OCI-LY7 (cell line): ENCODE results near the gene SLC2A13. TPM values are rescaled to one million over a fixed set of nuclear protein-coding genes. Genes with fewer than 3 reads are reported as not detected.

ENCODE experiments used
- BruUV-seq: library from RNA; stranded (reverse); fragments of 400-500 nt; replicated peaks from 2 replicates; lab custom pipeline; 2021; lab: Mats Ljungman, UMichigan
- CTCF ChIA-PET: fragments of 300-600 bp; sonication (Branson Sonifier 250); formaldehyde crosslinking; loops from one replicate; lab custom pipeline; 2022; ENCODE audit warnings: antibody characterized with exemption; ENCODE audit not compliant: unreplicated experiment; lab: Charles Lee
- POLR2A ChIA-PET: fragments of 300-600 bp; sonication (Branson Sonifier 250); formaldehyde crosslinking; loops from one replicate; lab custom pipeline; 2022; ENCODE audit warnings: antibody characterized with exemption; lab: Charles Lee
- DNase-seq: peaks from one replicate; pipeline ENCODE4 v3.0.0-alpha.2; 2015; ENCODE audit warnings: low spot score
- H2AFZ ChIP-seq: fragments of 200-600 bp; sonication (generic), shearing (Covaris generic); 2 replicates; pipeline ENCODE4 v1.6.1; 2014; ENCODE audit warnings: mild to moderate bottlenecking, antibody characterized with exemption, low read length, moderate library complexity
- H3K27ac ChIP-seq: fragments of 200-600 bp; sonication (generic); 2 replicates; pipeline ENCODE4 v1.5.1; 2014; ENCODE audit warnings: mixed run types, low read depth, mild to moderate bottlenecking, moderate library complexity, low read length, inconsistent platforms; ENCODE audit not compliant: poor library complexity, severe bottlenecking
- H3K36me3 ChIP-seq: fragments of 200-600 bp; sonication (generic); 2 replicates; pipeline ENCODE4 v1.6.1; 2014; ENCODE audit warnings: mild to moderate bottlenecking, antibody characterized with exemption, low read length, moderate library complexity, mixed read lengths; ENCODE audit not compliant: insufficient read depth
- H3K4me1 ChIP-seq: fragments of 200-600 bp; sonication (generic); 2 replicates; pipeline ENCODE4 v1.5.1; 2014; ENCODE audit warnings: mild to moderate bottlenecking, low read length; ENCODE audit not compliant: insufficient read depth, poor library complexity, severe bottlenecking
- H3K4me2 ChIP-seq: fragments of 200-600 bp; sonication (generic); 2 replicates; pipeline ENCODE4 v1.6.1; 2014; ENCODE audit warnings: mild to moderate bottlenecking, low read length
- H3K4me3 ChIP-seq: fragments of 200-600 bp; sonication (generic); 2 replicates; pipeline ENCODE4 v1.5.1; 2014; ENCODE audit warnings: mild to moderate bottlenecking, low read depth, low read length; ENCODE audit not compliant: poor library complexity, severe bottlenecking
- H3K79me2 ChIP-seq: fragments of 200-600 bp; sonication (generic); 2 replicates; pipeline ENCODE4 v1.6.1; 2016; ENCODE audit warnings: low read depth, mild to moderate bottlenecking, low read length, moderate library complexity, mixed read lengths; ENCODE audit not compliant: insufficient read depth
- H3K9me2 ChIP-seq: fragments of 200-600 bp; sonication (generic); 2 replicates; pipeline ENCODE4 v1.6.1; 2016; ENCODE audit warnings: mild to moderate bottlenecking, low read length, mixed read lengths; ENCODE audit not compliant: insufficient read depth
- H3K9me3 ChIP-seq: fragments of 200-600 bp; sonication (generic); 2 replicates; pipeline ENCODE4 v1.6.1; 2014; ENCODE audit warnings: mild to moderate bottlenecking, mixed run types, low read length, mixed read lengths
- H4K20me1 ChIP-seq: fragments of 200-600 bp; sonication (generic); 2 replicates; pipeline ENCODE4 v1.6.1; 2014; ENCODE audit warnings: mild to moderate bottlenecking, antibody characterized with exemption, low read length, moderate library complexity, mixed read lengths; ENCODE audit not compliant: insufficient read depth
- EZH2phosphoT487 ChIP-seq: fragments of 200-600 bp; sonication (generic); IDR thresholded peaks from 2 replicates; pipeline ENCODE4 v1.6.1; 2018; ENCODE audit warnings: low read depth, borderline replicate concordance, mild to moderate bottlenecking, mixed run types, antibody characterized with exemption, low read length, moderate library complexity, mixed read lengths
- intact Hi-C: fragments of 100-400 bp; cut with micrococcal nuclease; formaldehyde crosslinking; loops from one replicate; pipeline ENCODE4 v1.10.0; 2022; ENCODE audit not compliant: unreplicated experiment
- total RNA-seq, 2 experiments: library from RNA; depleted of rRNA in 1 of 2; stranded (reverse); fragments of >200 nt in 1 of 2; shearing (Covaris generic) in 1 of 2; gene quantifications; 2 replicates each; pipeline ENCODE4 v1.2.3, GENCODE V29; 2014 to 2022
- TF ChIP-seq, protein P1 (sequence below): fragments of 200-600 bp; sonication (generic); conservative IDR thresholded peaks from 2 replicates; pipeline ENCODE4 v1.5.1; 2014; ENCODE audit warnings: mild to moderate bottlenecking, antibody characterized with exemption, low read length, moderate library complexity, mixed read lengths

SLC2A13 gene
- total RNA-seq, 2 experiments from 2014 or later, result 12.4 to 16.5 TPM

DNA sequence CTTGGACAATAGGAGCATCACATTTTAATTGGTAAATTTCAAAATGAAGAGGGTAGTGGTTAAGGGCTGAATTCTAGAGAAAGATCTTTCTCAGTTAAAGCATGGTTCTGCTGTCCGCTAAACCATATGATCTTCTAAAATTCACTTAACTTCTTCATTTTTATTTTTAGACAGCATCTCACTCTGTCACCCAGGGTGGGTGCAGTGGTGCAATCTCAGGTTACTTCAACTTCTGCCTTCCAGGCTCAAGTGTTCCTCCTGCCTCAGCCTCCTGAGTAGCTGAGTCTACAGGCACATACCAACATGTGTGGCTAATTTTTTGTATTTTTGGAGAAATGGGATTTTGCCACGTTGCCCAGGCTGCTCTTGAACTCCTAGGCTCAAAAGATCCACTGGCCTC is 259.6 kb downstream of the SLC2A13 start:
- Histone ChIP-seq H3K27ac (no peak overlapping the region), H3K4me3 (no peak overlapping the region), H3K9me2 (no peaks in the 10 kb centered on the region), H3K9me3 (no peaks in the 10 kb centered on the region), H3K79me2 (no peaks in the 10 kb centered on the region), H2AFZ (no peak overlapping the region), H3K4me1 (no peaks in the 10 kb centered on the region), H4K20me1 (no peaks in the 10 kb centered on the region), H3K36me3 (no peaks in the 10 kb centered on the region), H3K4me2 (no peak overlapping the region)
- intact Hi-C loops, result no loop called here
- TF ChIP-seq EZH2phosphoT487, result no peak
- TF ChIP-seq, protein P1, sequence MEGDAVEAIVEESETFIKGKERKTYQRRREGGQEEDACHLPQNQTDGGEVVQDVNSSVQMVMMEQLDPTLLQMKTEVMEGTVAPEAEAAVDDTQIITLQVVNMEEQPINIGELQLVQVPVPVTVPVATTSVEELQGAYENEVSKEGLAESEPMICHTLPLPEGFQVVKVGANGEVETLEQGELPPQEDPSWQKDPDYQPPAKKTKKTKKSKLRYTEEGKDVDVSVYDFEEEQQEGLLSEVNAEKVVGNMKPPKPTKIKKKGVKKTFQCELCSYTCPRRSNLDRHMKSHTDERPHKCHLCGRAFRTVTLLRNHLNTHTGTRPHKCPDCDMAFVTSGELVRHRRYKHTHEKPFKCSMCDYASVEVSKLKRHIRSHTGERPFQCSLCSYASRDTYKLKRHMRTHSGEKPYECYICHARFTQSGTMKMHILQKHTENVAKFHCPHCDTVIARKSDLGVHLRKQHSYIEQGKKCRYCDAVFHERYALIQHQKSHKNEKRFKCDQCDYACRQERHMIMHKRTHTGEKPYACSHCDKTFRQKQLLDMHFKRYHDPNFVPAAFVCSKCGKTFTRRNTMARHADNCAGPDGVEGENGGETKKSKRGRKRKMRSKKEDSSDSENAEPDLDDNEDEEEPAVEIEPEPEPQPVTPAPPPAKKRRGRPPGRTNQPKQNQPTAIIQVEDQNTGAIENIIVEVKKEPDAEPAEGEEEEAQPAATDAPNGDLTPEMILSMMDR, result no peak
- CTCF ChIA-PET, result no interaction called here
- no peak for DNase-seq
- POLR2A ChIA-PET, result no interaction called here
- BruUV-seq, result no TSS peak

DNA sequence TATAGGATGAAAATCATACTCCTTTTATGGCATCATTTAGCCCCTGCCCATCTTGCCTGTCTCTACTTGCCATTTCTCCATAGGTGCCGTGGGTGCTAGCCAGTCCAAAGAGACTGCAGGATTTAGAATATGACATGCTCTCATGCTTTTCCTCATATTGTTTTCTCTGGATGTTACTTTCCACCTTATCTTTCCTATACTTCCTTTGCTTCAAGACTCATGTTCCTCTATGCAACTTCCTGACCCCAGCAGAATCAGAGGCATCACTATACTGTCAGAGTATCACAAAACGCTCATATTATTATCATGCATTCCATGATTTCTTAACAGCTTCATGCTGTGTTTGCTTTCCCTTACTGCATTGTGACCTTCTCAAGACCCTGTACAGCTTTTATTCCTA is 265.5 kb downstream of the SLC2A13 start:
- intact Hi-C loops, result no loop called here
- no peaks in the 10 kb centered on the region for H4K20me1 ChIP-seq
- H3K79me2 ChIP-seq, result no peaks in the 10 kb centered on the region
- BruUV-seq, result no TSS peak
- H3K4me3 ChIP-seq, result no peak overlapping the region
- H3K9me2 ChIP-seq, result no peaks in the 10 kb centered on the region
- H3K36me3 ChIP-seq, result no peaks in the 10 kb centered on the region
- H2AFZ ChIP-seq, result no peak overlapping the region
- DNase-seq, result no peak
- no peak overlapping the region for H3K27ac ChIP-seq
- POLR2A ChIA-PET, result interaction anchor here (0.7 to 0.8 kb wide), 2 partner anchors 23 to 29 kb away, joined by 3 read pairs; no protein-coding TSS in a partner anchor
- H3K4me2 ChIP-seq, result no peak overlapping the region
- no peaks in the 10 kb centered on the region for H3K9me3 ChIP-seq
- TF ChIP-seq, protein P1, result no peak
- TF ChIP-seq EZH2phosphoT487, result no peak
- CTCF ChIA-PET, result no interaction called here
- no peaks in the 10 kb centered on the region for H3K4me1 ChIP-seq

DNA sequence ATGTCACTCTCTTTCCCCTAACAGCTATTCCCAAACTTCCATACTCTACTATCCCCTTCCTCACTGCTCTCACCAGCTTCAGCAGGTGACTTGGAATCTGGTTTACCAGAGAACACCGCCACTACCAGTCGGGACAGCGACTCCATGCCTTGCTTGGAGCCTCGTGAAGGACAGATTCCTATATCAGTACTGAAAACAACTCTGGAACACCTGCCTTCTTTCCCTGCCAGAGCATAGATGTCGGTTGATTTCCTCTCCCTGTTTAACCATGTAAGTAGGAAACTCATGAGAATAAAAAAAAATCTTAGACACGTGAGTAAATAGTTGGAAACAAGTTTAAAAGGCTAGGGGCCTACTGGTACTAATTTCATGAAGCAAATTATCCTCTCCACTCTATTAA is 266.8 kb downstream of the SLC2A13 start:
- Histone ChIP-seq H3K79me2 (no peaks in the 10 kb centered on the region), H3K27ac (no peak overlapping the region), H3K9me2 (no peaks in the 10 kb centered on the region), H3K4me2 (no peak overlapping the region), H3K9me3 (no peaks in the 10 kb centered on the region), H4K20me1 (no peaks in the 10 kb centered on the region), H3K4me3 (no peak overlapping the region), H3K36me3 (no peaks in the 10 kb centered on the region), H3K4me1 (no peaks in the 10 kb centered on the region), H2AFZ (no peak overlapping the region)
- intact Hi-C loops, result no loop called here
- no TSS peak for BruUV-seq
- CTCF ChIA-PET, result no interaction called here
- POLR2A ChIA-PET, result interaction anchor here (0.9 kb wide), 1 partner anchor 9 kb away, joined by 3 read pairs; no protein-coding TSS in a partner anchor
- TF ChIP-seq, protein P1, result no peak
- TF ChIP-seq EZH2phosphoT487, result no peak
- no peak for DNase-seq
